Activated CD4-positive, alpha-beta T cell treated with anti-CD3 and anti-CD28 coated beads for 1 hour (primary cell): Measurements from ENCODE around the gene SELENOI.
"Not testable (repeated sequence)": the region's sequence is repeated elsewhere in the genome, so short reads cannot be mapped to it uniquely, and the experiment has no call there.

Source experiments
- DNase-seq: peaks from one replicate; pipeline ENCODE4 v3.0.0-alpha.2; 2020

SELENOI gene

GRCh38 chr2:26359886-26360473 lies 14.0 kb downstream of the SELENOI start:
- no peak for DNase-seq

GRCh38 chr2:26363323-26363722 lies 17.4 kb downstream of the SELENOI start:
- no peak for DNase-seq

GRCh38 chr2:26363958-26364357 lies 18.0 kb downstream of the SELENOI start:
- no peak for DNase-seq

DNA sequence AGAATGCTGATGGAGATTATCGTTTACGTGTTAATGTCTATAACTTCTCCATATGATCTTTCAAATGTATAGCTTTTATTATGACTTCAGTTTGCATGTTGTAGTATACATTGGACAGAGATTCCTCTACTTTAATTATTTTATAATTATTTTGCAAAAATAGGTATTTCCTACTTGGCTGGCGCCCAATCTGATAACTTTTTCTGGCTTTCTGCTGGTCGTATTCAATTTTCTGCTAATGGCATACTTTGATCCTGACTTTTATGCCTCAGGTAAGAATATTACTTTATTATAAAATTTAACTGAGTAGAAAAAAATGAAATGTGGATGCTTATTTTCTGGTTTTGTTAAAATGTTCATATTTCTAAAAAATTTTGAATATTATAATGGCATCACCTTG lies 18.7 kb downstream of the SELENOI start:
- no peak for DNase-seq

- no peak for DNase-seq
These were observed 21.0 kb downstream of the SELENOI start for GRCh38 chr2:26366957-26367356.

- DNase-seq, result not testable (repeated sequence)
These were observed 23.7 kb downstream of the SELENOI start for GRCh38 chr2:26369664-26370063.

DNA sequence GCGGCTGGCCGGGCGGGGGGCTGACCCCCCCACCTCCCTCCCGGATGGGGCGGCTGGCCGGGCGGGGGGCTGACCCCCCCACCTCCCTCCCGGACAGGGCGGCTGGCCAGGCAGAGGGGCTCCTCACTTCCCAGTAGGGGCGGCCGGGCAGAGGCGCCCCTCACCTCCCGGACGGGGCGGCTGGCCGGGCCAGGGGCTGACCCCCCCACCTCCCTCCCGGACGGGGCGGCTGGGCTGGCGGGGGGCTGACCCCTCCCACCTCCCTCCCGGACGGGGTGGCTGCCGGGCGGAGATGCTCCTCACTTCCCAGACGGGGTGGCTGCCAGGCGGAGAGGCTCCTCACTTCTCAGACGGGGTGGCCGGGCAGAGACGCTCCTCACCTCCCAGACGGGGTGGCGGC lies 25.0 kb downstream of the SELENOI start:
- DNase-seq, result not testable (repeated sequence)

DNA sequence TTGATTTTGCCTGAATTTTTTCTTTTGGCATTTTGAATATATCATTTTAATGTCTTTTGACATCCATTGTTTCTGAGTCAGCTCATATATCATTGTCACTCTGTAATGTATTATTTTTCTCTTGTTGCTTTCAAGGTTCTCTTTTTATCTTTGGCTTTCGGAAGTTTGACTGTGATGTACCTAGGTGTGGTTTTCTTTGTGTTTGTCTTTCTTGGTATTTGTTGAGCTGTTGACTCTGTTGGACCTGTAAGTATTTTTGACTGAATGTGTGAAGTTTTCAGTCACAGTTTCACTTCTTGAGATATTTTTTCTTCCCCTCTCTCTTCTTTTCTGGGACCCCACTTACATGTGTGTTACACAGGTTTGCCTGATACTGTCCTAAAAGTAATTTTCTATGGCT lies 30.9 kb downstream of the SELENOI start:
- DNase-seq, result no peak

GRCh38 chr2:26380281-26380680 lies 34.3 kb downstream of the SELENOI start:
- no peak for DNase-seq

- no peak for DNase-seq
These were observed 36.6 kb downstream of the SELENOI start for GRCh38 chr2:26382564-26382963.

DNA sequence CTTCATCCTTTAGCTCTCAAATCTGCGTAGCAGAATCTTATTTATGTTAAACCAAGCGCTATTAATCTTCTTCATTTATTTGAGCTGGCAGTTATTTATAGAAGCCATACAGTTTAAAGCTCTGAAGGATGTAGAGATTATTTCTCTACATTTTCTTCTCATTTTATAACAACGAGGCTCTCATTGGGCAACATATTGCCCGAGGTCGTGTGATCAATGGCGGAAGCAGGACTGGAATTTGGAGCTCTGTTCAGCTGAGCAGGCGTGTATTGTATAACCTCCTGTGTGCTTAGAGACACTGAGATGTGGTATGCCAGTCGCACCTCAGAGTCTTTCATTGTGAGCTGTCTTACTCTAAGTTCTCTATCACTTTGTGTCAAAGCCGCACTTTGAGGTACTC lies 38.2 kb downstream of the SELENOI start:
- no peak for DNase-seq

GRCh38 chr2:26384597-26384996 lies 38.7 kb downstream of the SELENOI start:
- DNase-seq, result no peak

GRCh38 chr2:26387189-26387588 lies 41.2 kb downstream of the SELENOI start:
- DNase-seq, result no peak

- no peak for DNase-seq
These were observed 48.8 kb downstream of the SELENOI start for GRCh38 chr2:26394694-26395093.

DNA sequence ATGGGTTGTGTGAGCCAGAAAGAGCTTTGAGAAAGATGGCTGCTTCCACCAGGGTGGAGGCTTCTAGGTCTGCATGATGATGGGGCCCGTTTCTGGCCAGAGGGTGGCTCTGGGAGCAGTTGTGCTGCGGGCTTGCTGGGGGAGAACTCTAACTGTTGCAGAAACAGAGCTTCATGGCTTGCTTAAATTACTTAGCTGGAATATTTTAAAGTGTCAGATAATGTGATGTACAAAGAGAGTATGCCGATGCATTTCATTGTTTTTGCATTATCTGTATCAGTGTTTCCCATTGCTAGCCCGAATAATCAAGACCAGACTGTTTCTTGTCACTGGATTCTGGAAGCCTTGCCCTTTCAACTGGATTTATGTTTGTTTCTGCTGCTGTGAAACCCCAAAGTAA lies 49.5 kb downstream of the SELENOI start:
- DNase-seq, result no peak

DNA sequence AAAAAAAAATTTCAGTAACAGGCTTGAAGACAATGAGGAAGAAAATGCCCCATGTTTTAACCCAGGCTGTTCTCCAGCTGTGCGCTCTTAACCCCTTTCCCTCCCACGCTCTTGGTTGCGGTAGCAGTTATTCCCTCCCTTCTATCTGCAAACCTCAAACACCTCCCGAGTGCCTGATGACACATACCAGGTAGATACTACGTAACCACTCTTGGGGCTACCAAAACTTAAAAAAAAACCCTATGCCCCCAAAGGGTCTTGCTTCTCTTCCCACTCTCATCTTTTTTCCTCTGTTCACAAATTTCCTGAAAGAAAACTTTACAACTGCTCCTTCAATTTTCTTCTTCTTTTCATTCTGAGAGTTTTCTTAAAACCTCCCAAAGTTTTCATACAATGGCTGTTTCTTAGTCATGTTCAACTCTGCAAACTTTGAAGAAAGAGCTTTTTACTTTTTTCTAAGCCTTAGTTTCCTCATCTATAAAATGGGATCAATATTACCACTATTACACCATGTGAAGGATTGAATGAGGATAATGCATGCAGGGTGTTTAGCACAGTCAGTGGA lies 50.9 kb downstream of the SELENOI start:
- no peak for DNase-seq

GRCh38 chr2:26399771-26400376 lies 53.9 kb downstream of the SELENOI start:
- DNase-seq, result no peak

- no peak for DNase-seq
These were observed 54.8 kb downstream of the SELENOI start for GRCh38 chr2:26400723-26401122.

- no peak for DNase-seq
These were observed 56.0 kb downstream of the SELENOI start, which contains the start of gene DRC1 for GRCh38 chr2:26401739-26402541. Gene DRC1 (plus strand): TSS chr2:26401920. CDS start chr2:26401990, 70 bp downstream.

DNA sequence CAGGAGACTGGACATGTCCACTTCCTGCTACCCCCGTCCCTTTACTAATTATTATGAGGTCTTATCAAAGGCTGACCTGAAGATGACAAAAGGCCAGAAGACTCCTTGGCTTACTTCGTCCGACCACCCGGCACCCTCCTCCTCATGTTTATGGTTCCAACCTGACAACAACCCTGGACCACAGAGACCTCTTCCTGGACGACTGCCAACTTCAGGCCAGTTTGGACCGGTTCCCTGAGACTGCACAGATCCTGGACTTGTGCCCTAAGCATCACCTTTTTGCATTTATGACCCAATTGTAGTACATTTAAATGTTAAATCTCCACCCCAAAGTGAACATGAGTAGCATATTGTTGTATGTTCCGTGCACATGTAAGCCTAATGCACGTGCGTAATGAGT lies 61.6 kb downstream of the SELENOI start:
- no peak for DNase-seq

GRCh38 chr2:26409785-26410184 lies 63.8 kb downstream of the SELENOI start:
- DNase-seq, result no peak

GRCh38 chr2:26410764-26411243 lies 64.9 kb downstream of the SELENOI start:
- no peak for DNase-seq

DNA sequence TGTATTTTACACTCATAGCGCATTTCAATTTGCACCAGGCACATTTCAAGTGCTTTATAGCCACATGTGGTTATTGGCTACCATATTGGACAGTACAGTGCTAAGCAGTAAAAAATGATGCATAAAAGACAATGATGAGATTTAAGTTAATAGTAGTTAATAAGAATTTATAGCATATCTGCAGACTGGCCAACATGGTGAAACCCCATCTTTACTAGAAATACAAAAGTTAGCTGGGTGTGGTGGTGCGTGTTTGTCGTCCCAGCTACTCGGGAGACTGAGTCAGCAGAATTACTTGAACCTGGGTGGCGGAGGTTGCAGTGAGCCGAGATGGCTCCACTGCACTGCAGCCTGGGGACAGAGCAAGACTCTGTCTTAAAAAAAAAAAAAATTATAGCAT lies 65.5 kb downstream of the SELENOI start:
- DNase-seq, result no peak
